GM12872 (cell line): ENCODE data around the gene C10orf120.

Experiments
- TF ChIP-seq, protein P1 (sequence below): IDR thresholded peaks from 3 replicates; pipeline ENCODE4 v1.5.1; 2011; ENCODE audit warnings: low read depth, mild to moderate bottlenecking, low read length, moderate library complexity; ENCODE audit not compliant: insufficient read depth

C10orf120 gene

DNA sequence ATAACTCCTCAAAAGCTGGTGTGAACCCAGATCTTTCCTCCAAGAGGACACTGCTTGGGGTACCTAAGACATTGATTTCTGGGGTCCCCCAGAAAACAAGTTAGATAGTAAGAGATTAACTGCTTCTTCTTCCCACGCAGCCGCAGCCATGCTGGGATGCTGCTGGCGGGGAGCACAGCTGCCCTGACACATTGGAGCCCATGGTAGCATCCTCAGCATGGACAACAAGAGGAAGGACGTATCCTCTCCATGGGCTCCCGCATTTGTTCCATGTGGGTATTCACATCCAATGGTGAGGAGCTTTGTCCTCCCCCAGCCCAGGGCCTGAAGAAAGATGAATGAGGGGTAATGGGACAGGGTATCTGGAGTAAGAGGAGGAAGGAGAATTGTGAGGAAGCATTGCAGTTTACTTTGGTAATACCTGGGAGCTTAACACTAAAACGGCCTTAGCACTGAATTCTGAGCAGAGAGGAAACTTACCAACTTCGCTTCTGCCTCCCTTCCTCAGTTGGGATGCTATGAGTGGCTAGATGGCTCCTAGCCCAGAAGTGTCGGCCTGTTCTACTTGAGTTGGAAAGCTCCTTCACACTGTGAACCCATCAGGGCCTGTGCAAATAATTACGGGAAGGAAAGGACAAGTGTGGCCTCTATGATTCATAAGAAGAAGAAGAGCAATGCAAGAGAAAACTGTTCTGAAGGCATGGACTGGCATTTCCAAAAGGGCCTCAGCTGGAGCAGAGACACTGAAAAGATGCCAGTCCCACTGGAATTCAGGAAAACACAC is 43.9 kb downstream of the C10orf120 start:
- TF ChIP-seq, protein P1, sequence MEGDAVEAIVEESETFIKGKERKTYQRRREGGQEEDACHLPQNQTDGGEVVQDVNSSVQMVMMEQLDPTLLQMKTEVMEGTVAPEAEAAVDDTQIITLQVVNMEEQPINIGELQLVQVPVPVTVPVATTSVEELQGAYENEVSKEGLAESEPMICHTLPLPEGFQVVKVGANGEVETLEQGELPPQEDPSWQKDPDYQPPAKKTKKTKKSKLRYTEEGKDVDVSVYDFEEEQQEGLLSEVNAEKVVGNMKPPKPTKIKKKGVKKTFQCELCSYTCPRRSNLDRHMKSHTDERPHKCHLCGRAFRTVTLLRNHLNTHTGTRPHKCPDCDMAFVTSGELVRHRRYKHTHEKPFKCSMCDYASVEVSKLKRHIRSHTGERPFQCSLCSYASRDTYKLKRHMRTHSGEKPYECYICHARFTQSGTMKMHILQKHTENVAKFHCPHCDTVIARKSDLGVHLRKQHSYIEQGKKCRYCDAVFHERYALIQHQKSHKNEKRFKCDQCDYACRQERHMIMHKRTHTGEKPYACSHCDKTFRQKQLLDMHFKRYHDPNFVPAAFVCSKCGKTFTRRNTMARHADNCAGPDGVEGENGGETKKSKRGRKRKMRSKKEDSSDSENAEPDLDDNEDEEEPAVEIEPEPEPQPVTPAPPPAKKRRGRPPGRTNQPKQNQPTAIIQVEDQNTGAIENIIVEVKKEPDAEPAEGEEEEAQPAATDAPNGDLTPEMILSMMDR: no peak

DNA sequence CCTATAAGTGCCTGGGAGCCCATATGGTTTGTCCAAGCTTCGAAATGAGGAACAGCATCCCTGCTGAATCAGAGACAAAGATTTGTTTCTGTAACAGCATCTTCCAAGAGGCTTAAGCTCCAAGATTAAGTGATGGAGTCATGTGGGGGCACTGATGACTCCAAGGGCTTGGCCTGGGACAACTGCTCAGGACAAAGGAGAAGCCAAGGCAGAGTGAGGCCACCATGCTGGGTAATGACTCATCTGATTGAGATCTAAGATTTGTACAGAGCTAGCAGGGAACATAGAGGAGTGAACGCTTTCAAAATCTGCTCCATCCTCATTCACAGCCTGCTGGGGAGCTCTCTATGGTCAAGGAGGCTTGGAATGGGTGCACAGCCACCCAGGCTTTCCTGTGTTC is 49.3 kb downstream of the C10orf120 start:
- TF ChIP-seq, protein P1: no peak

DNA sequence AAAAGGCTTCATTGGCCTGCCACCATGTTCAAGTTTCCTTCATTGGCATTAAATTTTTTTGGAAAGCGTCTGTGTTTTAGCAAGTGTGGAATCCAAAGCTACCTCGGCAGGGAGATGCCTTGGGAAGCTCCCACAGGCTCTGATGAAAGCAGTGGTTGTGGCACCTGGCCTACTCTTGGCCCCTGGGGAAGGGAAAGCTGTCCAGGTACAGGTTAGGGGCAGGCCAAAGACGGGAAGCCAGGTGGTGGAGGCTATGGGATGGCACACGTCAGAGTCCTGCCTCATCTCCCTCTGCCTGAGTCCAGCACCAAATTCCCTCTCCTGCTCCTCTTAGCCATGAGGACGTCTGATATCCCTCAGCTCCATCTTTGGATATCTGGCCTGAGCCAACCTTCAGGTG is 49.7 kb downstream of the C10orf120 start:
- TF ChIP-seq, protein P1: no peak

DNA sequence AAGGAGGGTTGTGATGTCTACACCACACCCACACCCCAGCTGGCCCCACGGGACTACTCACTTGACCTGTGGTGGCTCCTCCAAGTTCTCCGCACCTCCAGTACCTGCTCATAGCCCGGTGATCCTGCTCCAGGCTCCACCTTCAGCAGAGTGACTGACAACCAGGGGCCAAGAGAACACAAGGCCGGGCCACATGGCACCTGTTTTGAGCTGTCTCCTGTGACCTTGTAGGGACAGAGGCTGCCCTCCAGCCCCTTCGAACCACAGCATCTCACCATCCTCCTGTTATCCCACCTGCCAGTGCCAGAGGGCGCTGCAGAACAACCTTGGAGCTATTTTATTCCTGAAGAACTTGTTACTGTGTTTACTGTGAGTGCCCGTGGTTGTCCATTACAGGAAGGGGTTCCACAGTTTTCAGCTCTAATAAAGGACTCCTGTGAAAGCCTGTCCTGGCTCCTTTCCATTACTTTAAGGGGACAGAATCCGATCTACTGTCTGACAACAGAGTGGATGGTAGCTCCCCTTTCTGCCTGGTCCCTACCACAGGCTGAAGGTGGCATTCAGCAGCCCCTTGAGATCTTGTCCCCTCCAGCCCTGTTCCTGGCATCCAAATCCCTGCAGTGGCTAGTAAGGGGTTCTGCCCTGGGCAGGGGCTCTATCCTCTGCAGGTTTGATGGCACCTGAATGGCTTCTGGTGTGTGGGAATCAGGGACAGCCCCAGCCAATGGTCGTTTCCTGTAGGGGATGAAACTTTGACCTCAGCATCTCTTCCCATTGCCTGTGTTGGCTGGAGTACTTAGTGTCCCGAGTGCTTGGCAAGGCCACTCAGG is 50.8 kb downstream of the C10orf120 start:
- TF ChIP-seq, protein P1: peak; percentile 82
